PC-3 (cell line): Measurements from ENCODE around the gene FNBP1L.

Experiments
- CTCF ChIP-seq: fragments of 300-600 bp; sonication (generic); conservative IDR thresholded peaks from 2 replicates; pipeline ENCODE4 v1.5.1; 2017; ENCODE audit warnings: antibody characterized with exemption, low read depth, mild to moderate bottlenecking, low read length
- EZH2 ChIP-seq: fragments of 300-600 bp; sonication (generic); IDR thresholded peaks from one replicate; pipeline ENCODE4 v1.6.1; 2017; ENCODE audit warnings: antibody characterized with exemption, mild to moderate bottlenecking, low read length; ENCODE audit not compliant: unreplicated experiment

DNA sequence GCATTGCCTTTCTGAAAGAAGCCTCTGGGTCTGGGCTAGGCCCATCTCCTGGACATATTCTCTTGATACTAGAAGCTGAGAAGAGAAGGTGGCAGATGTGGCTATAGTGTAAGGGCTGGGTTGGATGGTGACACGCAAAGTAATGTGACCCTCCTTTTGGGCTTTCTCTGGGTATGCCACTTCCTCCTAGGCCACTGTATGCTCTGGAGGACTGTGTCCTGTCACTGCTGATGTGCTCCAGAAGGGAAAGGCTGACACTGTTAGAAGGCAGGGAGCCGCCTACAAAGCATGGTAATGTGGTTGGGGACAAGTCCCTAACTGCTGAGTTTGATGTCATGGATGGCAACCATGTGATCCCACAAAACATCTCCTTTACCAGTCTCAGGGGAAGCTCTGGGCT is 121.6 kb downstream of the FNBP1L start:
- TF ChIP-seq CTCF (no peak), EZH2 (no peak)
